Sigmoid colon (tissue), 7 donors: ENCODE results near the gene VPS13D. TPM values are rescaled to one million over a fixed set of nuclear protein-coding genes. Genes with fewer than 3 reads are reported as not detected.

Experiments
- DNase-seq: peaks from one replicate; pipeline ENCODE4 v3.0.0-alpha.2; 2019
- H3K27ac ChIP-seq, 4 donors: fragments of 200-600 bp; sonication (generic); one replicate each; pipeline ENCODE4 v1.5.1; 2016 to 2019; ENCODE audit warnings: mild to moderate bottlenecking in 1 of 4
- H3K27me3 ChIP-seq, 3 donors: fragments of 200-600 bp; sonication (generic); one replicate each; pipeline ENCODE4 v1.5.1; 2019; ENCODE audit warnings: mild to moderate bottlenecking in 1 of 3
- H3K36me3 ChIP-seq, 4 donors: fragments of 200-600 bp; sonication (generic); one replicate each; pipeline ENCODE4 v1.5.1; 2016 to 2019
- H3K4me1 ChIP-seq, 4 donors: fragments of 200-600 bp; sonication (generic); one replicate each; pipeline ENCODE4 v1.5.1; 2017 to 2019
- H3K4me3 ChIP-seq, 4 donors: fragments of 200-600 bp; sonication (generic); one replicate each; pipeline ENCODE4 v1.5.1; 2017 to 2019; ENCODE audit warnings: mild to moderate bottlenecking in 2 of 4, moderate library complexity in 1 of 4
- H3K9me3 ChIP-seq, 4 donors: fragments of 200-600 bp in 3 of 4; sonication (generic) in 3 of 4; one replicate each; pipeline versions ENCODE4 v1.5.1 to v1.6.1; 2013 to 2019
- EP300 ChIP-seq, 4 donors: sonication (generic); formaldehyde crosslinking; IDR thresholded peaks; one replicate each; pipeline ENCODE4 v1.6.1; 2017; ENCODE audit warnings: antibody characterized with exemption in 4 of 4
- POLR2A ChIP-seq, 2 donors: fragments of 450-650 bp; IDR thresholded peaks; one replicate each; pipeline ENCODE4 v1.6.1; 2016; ENCODE audit warnings: antibody characterized with exemption in 2 of 2, mild to moderate bottlenecking in 2 of 2, moderate library complexity in 2 of 2
- POLR2AphosphoS5 ChIP-seq, 4 donors: sonication (generic); formaldehyde crosslinking; IDR thresholded peaks; one replicate each; pipeline ENCODE4 v1.6.1; 2017; ENCODE audit warnings: antibody characterized with exemption in 4 of 4
- WGBS, 2 donors: extraction: QIAGEN DNeasy Blood & Tissue Kit; methylation state at CpG; one replicate each; pipeline ENCODE4 v1.1.7; 2013; 5-methylcytosine and 5-hydroxymethylcytosine counted together
- intact Hi-C: fragments of 100-400 bp; cut with DNase I; formaldehyde crosslinking; loops from one replicate; pipeline ENCODE4 v1.15.1; 2023
- polyA plus RNA-seq, 3 donors: library from polyadenylated mRNA; stranded (reverse); fragments of 200-250 nt; gene quantifications; one replicate each; pipeline ENCODE4 v1.2.3, GENCODE V29; 2013
- total RNA-seq, 4 donors: library from RNA; depleted of rRNA; stranded (reverse); fragments of >200 nt; gene quantifications; one replicate each; pipeline ENCODE4 v1.1.0, GENCODE V29; 2016
- TF ChIP-seq, protein P1 (sequence below), 4 experiments: fragments of 450-650 bp in 3 of 4; fragments of 200-600 bp in 1 of 4; IDR thresholded peaks; one replicate each; pipeline ENCODE4 v1.5.1; 2016 to 2019; ENCODE audit warnings: antibody characterized with exemption in 4 of 4, mild to moderate bottlenecking in 3 of 4, moderate library complexity in 2 of 4
- donor health status: healthy with polysubstance abuse.
- donor health status: Bipolar disorder and iron deficiency.
- donor health status: healthy.

Gene VPS13D
- total and polyA plus RNA-seq, 7 donors: 7.6 to 90.8 (median 49.7) TPM

DNA sequence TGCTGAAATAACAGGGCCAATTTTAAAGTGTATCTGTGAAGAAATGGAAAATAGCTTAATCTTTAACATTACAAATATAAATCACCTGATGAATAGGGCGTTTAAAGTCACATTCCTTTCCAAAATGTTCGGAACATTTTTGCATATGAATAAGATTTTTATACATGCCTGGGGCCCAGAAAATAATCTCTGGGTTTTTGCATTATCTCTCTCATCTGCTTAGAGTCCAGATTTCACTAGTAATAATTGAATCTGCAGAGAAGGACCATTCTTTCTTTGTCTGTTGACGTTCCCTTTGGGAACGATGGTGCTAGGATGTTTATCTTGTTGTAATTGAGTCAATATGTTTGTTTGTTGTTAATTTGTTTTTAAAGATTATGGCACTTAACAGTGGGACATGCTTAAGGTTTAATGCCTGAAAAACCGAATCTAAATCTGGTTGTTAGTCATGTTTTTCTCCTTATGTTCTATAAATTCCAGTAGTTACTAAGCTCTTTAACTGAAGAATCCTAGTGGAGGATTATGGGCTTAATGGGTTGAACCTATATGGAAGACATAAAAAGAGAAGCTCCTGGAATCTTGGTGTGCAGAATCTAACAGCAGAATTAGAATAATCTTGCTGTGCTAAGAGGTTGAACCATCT lies 140.6 kb downstream of the VPS13D start:
- TF ChIP-seq, protein P1, sequence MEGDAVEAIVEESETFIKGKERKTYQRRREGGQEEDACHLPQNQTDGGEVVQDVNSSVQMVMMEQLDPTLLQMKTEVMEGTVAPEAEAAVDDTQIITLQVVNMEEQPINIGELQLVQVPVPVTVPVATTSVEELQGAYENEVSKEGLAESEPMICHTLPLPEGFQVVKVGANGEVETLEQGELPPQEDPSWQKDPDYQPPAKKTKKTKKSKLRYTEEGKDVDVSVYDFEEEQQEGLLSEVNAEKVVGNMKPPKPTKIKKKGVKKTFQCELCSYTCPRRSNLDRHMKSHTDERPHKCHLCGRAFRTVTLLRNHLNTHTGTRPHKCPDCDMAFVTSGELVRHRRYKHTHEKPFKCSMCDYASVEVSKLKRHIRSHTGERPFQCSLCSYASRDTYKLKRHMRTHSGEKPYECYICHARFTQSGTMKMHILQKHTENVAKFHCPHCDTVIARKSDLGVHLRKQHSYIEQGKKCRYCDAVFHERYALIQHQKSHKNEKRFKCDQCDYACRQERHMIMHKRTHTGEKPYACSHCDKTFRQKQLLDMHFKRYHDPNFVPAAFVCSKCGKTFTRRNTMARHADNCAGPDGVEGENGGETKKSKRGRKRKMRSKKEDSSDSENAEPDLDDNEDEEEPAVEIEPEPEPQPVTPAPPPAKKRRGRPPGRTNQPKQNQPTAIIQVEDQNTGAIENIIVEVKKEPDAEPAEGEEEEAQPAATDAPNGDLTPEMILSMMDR (IDR thresholded peaks at IDR 0.05): no peak
- TF ChIP-seq POLR2AphosphoS5 (IDR thresholded peaks at IDR 0.05): no peak
- no peak for TF ChIP-seq EP300 (IDR thresholded peaks at IDR 0.05)
- TF ChIP-seq POLR2A (IDR thresholded peaks at IDR 0.05): no peak
- H3K27ac ChIP-seq: peak overlapping the region in 1 of 4 donors; percentile 38
- H3K36me3 ChIP-seq: peaks cover 3 to 66% (median 31%) of the 10 kb centered on the region in 4 donors
- no peaks in the 10 kb centered on the region for H3K27me3 ChIP-seq
- H3K4me1 ChIP-seq: no peaks in the 10 kb centered on the region
- 85 to 86% methylated on average over 5 of the region's 5 CpGs for WGBS, 2 donors
- no peaks in the 10 kb centered on the region for H3K9me3 ChIP-seq
- intact Hi-C loops: no loop called here
- H3K4me3 ChIP-seq: no peak overlapping the region
- no peak for DNase-seq

DNA sequence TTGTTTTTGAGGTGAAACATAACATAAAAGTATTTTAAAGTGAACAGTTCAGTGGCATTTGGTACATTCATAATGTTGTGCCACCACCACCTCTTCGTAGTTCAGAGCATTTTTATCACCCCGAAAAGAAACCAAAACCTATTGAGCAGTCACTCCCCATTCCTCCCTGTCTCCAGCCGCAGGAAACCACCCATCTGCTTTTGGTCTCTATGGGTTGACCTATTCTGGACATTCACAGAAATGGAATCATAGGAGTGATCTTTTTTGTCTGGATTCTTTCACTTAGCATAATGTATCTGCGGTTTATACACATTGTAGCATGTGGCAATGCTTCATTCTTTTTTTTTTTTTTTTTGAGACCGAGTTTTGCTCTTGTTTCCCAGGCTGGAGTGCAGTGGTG lies 141.2 kb downstream of the VPS13D start:
- TF ChIP-seq EP300 (IDR thresholded peaks at IDR 0.05) (no peak), POLR2A (IDR thresholded peaks at IDR 0.05) (no peak), POLR2AphosphoS5 (IDR thresholded peaks at IDR 0.05) (no peak)
- TF ChIP-seq, protein P1 (IDR thresholded peaks at IDR 0.05): no peak
- Histone ChIP-seq H3K9me3 (no peaks in the 10 kb centered on the region), H3K4me3 (no peak overlapping the region), H3K27ac (no peak overlapping the region), H3K27me3 (no peaks in the 10 kb centered on the region), H3K36me3 (peaks cover 3 to 68% (median 34%) of the 10 kb centered on the region in 4 donors), H3K4me1 (no peaks in the 10 kb centered on the region)
- intact Hi-C loops: no loop called here
- DNase-seq: no peak
- 95 to 96% methylated on average over 5 of the region's 5 CpGs for WGBS, 2 donors

DNA sequence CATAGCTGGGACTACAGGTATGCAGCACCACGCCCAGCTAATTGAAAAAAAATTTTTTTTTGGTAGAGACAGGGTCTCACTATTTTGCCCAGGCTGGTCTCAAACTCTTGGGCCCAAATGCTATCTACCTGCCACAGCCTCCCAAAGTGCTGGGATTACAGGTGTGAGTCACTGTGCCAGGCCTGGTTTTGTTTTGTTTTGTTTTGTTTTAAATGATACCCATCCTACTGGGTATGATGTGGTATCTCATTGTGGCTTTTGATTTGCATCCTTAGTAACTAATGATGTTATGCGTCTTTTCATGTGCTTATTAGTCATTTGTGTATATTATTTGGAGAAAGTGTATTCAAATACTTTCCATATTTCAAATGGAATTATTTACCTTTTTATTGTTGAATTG lies 142.3 kb downstream of the VPS13D start:
- TF ChIP-seq POLR2A (IDR thresholded peaks at IDR 0.05) (no peak), EP300 (IDR thresholded peaks at IDR 0.05) (no peak), POLR2AphosphoS5 (IDR thresholded peaks at IDR 0.05) (no peak)
- TF ChIP-seq, protein P1 (IDR thresholded peaks at IDR 0.05): no peak
- H3K36me3 ChIP-seq: peaks cover 3 to 76% (median 33%) of the 10 kb centered on the region in 4 donors
- H3K27me3 ChIP-seq: no peaks in the 10 kb centered on the region
- H3K9me3 ChIP-seq: no peaks in the 10 kb centered on the region
- no peaks in the 10 kb centered on the region for H3K4me1 ChIP-seq
- WGBS, 2 donors: 91 to 96% methylated on average over 2 of the region's 2 CpGs
- DNase-seq: no peak
- H3K4me3 ChIP-seq: no peak overlapping the region
- intact Hi-C loops: no loop called here
- H3K27ac ChIP-seq: no peak overlapping the region

DNA sequence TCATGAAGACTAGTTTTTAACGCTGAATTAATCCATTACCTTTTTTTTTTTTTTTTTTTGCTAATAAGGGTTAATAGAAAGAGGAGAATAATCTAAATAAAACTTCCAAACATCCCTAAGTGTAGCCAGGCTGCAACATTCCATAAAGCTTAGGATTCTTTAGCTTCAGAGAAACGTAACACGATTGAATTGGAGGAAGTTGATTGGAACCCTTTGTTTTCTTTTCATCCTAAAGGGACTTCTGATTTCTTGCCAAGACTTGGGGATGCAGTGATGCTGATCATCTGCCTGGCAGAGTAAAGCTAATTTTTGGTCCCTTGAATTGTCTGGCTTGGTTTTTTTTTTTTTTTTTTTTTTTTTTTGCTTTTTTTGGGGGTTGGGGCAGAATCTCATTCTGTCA lies 142.9 kb downstream of the VPS13D start:
- 86 to 91% methylated on average over 3 of the region's 3 CpGs for WGBS, 2 donors
- Histone ChIP-seq H3K27ac (no peak overlapping the region), H3K9me3 (no peaks in the 10 kb centered on the region), H3K4me1 (no peaks in the 10 kb centered on the region), H3K4me3 (no peak overlapping the region), H3K27me3 (no peaks in the 10 kb centered on the region), H3K36me3 (peaks cover 3 to 74% (median 30%) of the 10 kb centered on the region in 4 donors)
- TF ChIP-seq, protein P1 (IDR thresholded peaks at IDR 0.05): no peak
- no peak for TF ChIP-seq POLR2A (IDR thresholded peaks at IDR 0.05)
- no peak for TF ChIP-seq EP300 (IDR thresholded peaks at IDR 0.05)
- no peak for TF ChIP-seq POLR2AphosphoS5 (IDR thresholded peaks at IDR 0.05)
- intact Hi-C loops: no loop called here
- no peak for DNase-seq
